IMR-90 (cell line): ENCODE data around the gene CCN2. TPM values are rescaled to one million over a fixed set of nuclear protein-coding genes. Genes with fewer than 3 reads are reported as not detected.

Source experiments
- ATAC-seq: fragments of 200-7000 bp; cut with Tn5 transposase; 2 replicates; pipeline ENCODE4 v1.9.1; 2020; ENCODE audit warnings: low read depth, mild to moderate bottlenecking, moderate library complexity
- BruUV-seq: library from RNA; stranded (reverse); fragments of 400-500 nt; replicated peaks from 2 replicates; lab custom pipeline; 2021; lab: Mats Ljungman, UMichigan
- CTCF ChIA-PET: fragments of 300-600 bp; formaldehyde crosslinking; extraction: SDS; loops from one replicate; lab custom pipeline; 2021; ENCODE audit warnings: antibody characterized with exemption; lab: Yijun Ruan, JAX
- POLR2A ChIA-PET: fragments of 300-600 bp; sonication (Branson Sonifier 250); formaldehyde crosslinking; loops from one replicate; lab custom pipeline; 2022; ENCODE audit warnings: antibody characterized with exemption; ENCODE audit not compliant: unreplicated experiment; lab: Charles Lee
- DNase-seq: peaks from one replicate; pipeline ENCODE4 v3.0.0; 2013
- H2AFZ ChIP-seq: replicated peaks from 2 replicates; pipeline ENCODE3; 2013; ENCODE audit warnings: low read length, mild to moderate bottlenecking; ENCODE audit not compliant: poor library complexity
- H2AK5ac ChIP-seq: 2 replicates; pipeline ENCODE4 v1.6.1; 2013; ENCODE audit warnings: low read depth, low read length, inconsistent platforms
- H2AK9ac ChIP-seq: replicated peaks from 2 replicates; pipeline ENCODE3; 2013; ENCODE audit warnings: mild to moderate bottlenecking, low read depth, low read length, moderate library complexity; ENCODE audit not compliant: poor library complexity
- H2BK120ac ChIP-seq: 2 replicates; pipeline ENCODE4 v1.6.1; 2013; ENCODE audit warnings: low read depth, low read length, inconsistent platforms
- H2BK15ac ChIP-seq: 3 replicates; pipeline ENCODE4 v1.6.1; 2013; ENCODE audit warnings: low read depth, low read length, inconsistent platforms
- H2BK20ac ChIP-seq: 2 replicates; pipeline ENCODE4 v1.6.1; 2013; ENCODE audit warnings: low read depth, mild to moderate bottlenecking, inconsistent platforms, low read length, moderate library complexity
- H2BK5ac ChIP-seq: 2 replicates; pipeline ENCODE4 v1.6.1; 2013; ENCODE audit warnings: mild to moderate bottlenecking, low read depth, low read length, inconsistent platforms; ENCODE audit not compliant: poor library complexity, severe bottlenecking
- H3K14ac ChIP-seq: replicated peaks from 2 replicates; pipeline ENCODE4 v1.6.1; 2013; ENCODE audit warnings: low read depth, low read length, inconsistent platforms
- H3K18ac ChIP-seq: 2 replicates; pipeline ENCODE4 v1.6.1; 2013; ENCODE audit warnings: low read depth, low read length, control low read depth
- H3K23ac ChIP-seq: 2 replicates; pipeline ENCODE4 v1.6.1; 2013; ENCODE audit warnings: low read depth, low read length, inconsistent platforms
- H3K27ac ChIP-seq: 2 replicates; pipeline ENCODE4 v1.5.1; 2013; ENCODE audit warnings: mild to moderate bottlenecking, control low read depth, low read length; ENCODE audit not compliant: insufficient read depth
- H3K27me3 ChIP-seq: 2 replicates; pipeline ENCODE4 v1.6.1; 2013; ENCODE audit warnings: low read length; ENCODE audit not compliant: control insufficient read depth, insufficient read depth
- H3K36me3 ChIP-seq: 2 replicates; pipeline ENCODE4 v1.6.1; 2013; ENCODE audit warnings: low read length, mixed read lengths; ENCODE audit not compliant: control insufficient read depth, insufficient read depth
- H3K4ac ChIP-seq: 2 replicates; pipeline ENCODE4 v1.6.1; 2013; ENCODE audit warnings: low read depth, low read length, inconsistent platforms
- H3K4me1 ChIP-seq: 2 replicates; pipeline ENCODE4 v1.6.1; 2013; ENCODE audit warnings: low read length, mixed read lengths; ENCODE audit not compliant: control insufficient read depth, insufficient read depth
- H3K4me2 ChIP-seq: 2 replicates; pipeline ENCODE4 v1.6.1; 2013; ENCODE audit warnings: low read depth, mild to moderate bottlenecking, control low read depth, low read length, moderate library complexity
- H3K4me3 ChIP-seq: 2 replicates; pipeline ENCODE4 v1.5.1; 2013; ENCODE audit warnings: low read depth, mild to moderate bottlenecking, control low read depth, low read length, moderate library complexity; ENCODE audit not compliant: insufficient read depth
- H3K56ac ChIP-seq: 2 replicates; pipeline ENCODE4 v1.6.1; 2013; ENCODE audit warnings: low read length, inconsistent platforms; ENCODE audit not compliant: insufficient read depth; ENCODE audit errors: extremely low read depth
- H3K79me1 ChIP-seq, 2 experiments: 2 replicates each; pipeline ENCODE4 v1.6.1; 2013; ENCODE audit warnings: low read length in 2 of 2, inconsistent platforms in 1 of 2, low read depth in 1 of 2
- H3K9ac ChIP-seq: 2 replicates; pipeline ENCODE4 v1.6.1; 2013; ENCODE audit warnings: low read depth, low read length, control low read depth
- H3K9me1 ChIP-seq: 2 replicates; pipeline ENCODE4 v1.6.1; 2013; ENCODE audit warnings: low read length, inconsistent platforms; ENCODE audit not compliant: insufficient read depth
- H3K9me3 ChIP-seq: 2 replicates; pipeline ENCODE4 v1.6.1; 2013; ENCODE audit warnings: low read length; ENCODE audit not compliant: control insufficient read depth, insufficient read depth
- H4K20me1 ChIP-seq: 2 replicates; pipeline ENCODE4 v1.6.1; 2013; ENCODE audit warnings: low read length, inconsistent platforms; ENCODE audit not compliant: insufficient read depth
- H4K5ac ChIP-seq: 2 replicates; pipeline ENCODE4 v1.6.1; 2013; ENCODE audit warnings: mild to moderate bottlenecking, low read depth, low read length, control low read depth
- H4K8ac ChIP-seq, 2 experiments: 2 replicates each; pipeline ENCODE4 v1.6.1; 2013; ENCODE audit warnings: low read depth in 2 of 2, low read length in 2 of 2, control low read depth in 1 of 2, inconsistent platforms in 1 of 2
- H4K91ac ChIP-seq: 2 replicates; pipeline ENCODE4 v1.6.1; 2013; ENCODE audit warnings: low read depth, low read length, inconsistent platforms; ENCODE audit not compliant: insufficient read depth
- BHLHE40 ChIP-seq: fragments of 150-350 bp; IDR thresholded peaks from 2 replicates; pipeline ENCODE4 v1.6.1; 2016; ENCODE audit warnings: mild to moderate bottlenecking, low read depth, low read length
- CEBPB ChIP-seq: IDR thresholded peaks from 2 replicates; pipeline ENCODE4 v1.6.1; 2012; ENCODE audit warnings: low read depth, low read length, improper control_type of control experiment
- CHD1 ChIP-seq: IDR thresholded peaks from 2 replicates; pipeline ENCODE4 v1.6.1; 2012; ENCODE audit warnings: low read depth, low read length, improper control_type of control experiment
- CTCF ChIP-seq: conservative IDR thresholded peaks from 2 replicates; pipeline ENCODE4 v1.5.1; 2012; ENCODE audit warnings: mild to moderate bottlenecking, low read depth, low read length, improper control_type of control experiment
- ELK1 ChIP-seq: fragments of 150-350 bp; IDR thresholded peaks from 2 replicates; pipeline ENCODE4 v1.6.1; 2016; ENCODE audit warnings: low read depth, mild to moderate bottlenecking, low read length, moderate library complexity, borderline replicate concordance
- FOS ChIP-seq: fragments of 150-350 bp; IDR thresholded peaks from 2 replicates; pipeline ENCODE4 v1.6.1; 2016; ENCODE audit warnings: low read depth, low read length
- MAFK ChIP-seq: IDR thresholded peaks from 2 replicates; pipeline ENCODE4 v1.6.1; 2012; ENCODE audit warnings: low read depth, low read length, improper control_type of control experiment
- MAZ ChIP-seq: IDR thresholded peaks from 2 replicates; pipeline ENCODE4 v1.6.1; 2012; ENCODE audit warnings: low read depth, mild to moderate bottlenecking, low read length, improper control_type of control experiment, moderate library complexity, borderline replicate concordance
- MXI1 ChIP-seq: IDR thresholded peaks from 2 replicates; pipeline ENCODE4 v1.6.1; 2012; ENCODE audit warnings: low read depth, mild to moderate bottlenecking, low read length, moderate library complexity, borderline replicate concordance
- NFE2L2 ChIP-seq: fragments of 150-350 bp; IDR thresholded peaks from 2 replicates; pipeline ENCODE4 v1.6.1; 2016; ENCODE audit warnings: low read depth, mild to moderate bottlenecking, low read length
- POLR2A ChIP-seq: IDR thresholded peaks from 2 replicates; pipeline ENCODE4 v1.6.1; 2012; ENCODE audit warnings: mild to moderate bottlenecking, low read depth, low read length
- RAD21 ChIP-seq: IDR thresholded peaks from 2 replicates; pipeline ENCODE4 v1.6.1; 2012; ENCODE audit warnings: low read length, improper control_type of control experiment
- RCOR1 ChIP-seq: IDR thresholded peaks from 2 replicates; pipeline ENCODE4 v1.6.1; 2012; ENCODE audit warnings: mild to moderate bottlenecking, low read length, improper control_type of control experiment; ENCODE audit not compliant: insufficient replicate concordance
- RFX5 ChIP-seq: IDR thresholded peaks from 2 replicates; pipeline ENCODE4 v1.8.0; 2012; ENCODE audit warnings: low read depth, mild to moderate bottlenecking, low read length, moderate library complexity
- SMC3 ChIP-seq: fragments of 150-350 bp; IDR thresholded peaks from 2 replicates; pipeline ENCODE4 v1.6.1; 2016; ENCODE audit warnings: low read depth, mild to moderate bottlenecking, antibody characterized with exemption, low read length, moderate library complexity
- USF2 ChIP-seq: fragments of 150-350 bp; IDR thresholded peaks from 2 replicates; pipeline ENCODE4 v1.6.1; 2017; ENCODE audit warnings: mild to moderate bottlenecking, antibody characterized with exemption, low read length, low read depth
- WGBS, 2 experiments: methylation state at CpG; one replicate each; pipeline versions ENCODE4 v1.1.5 to v1.1.7; 2013; ENCODE audit warnings: missing lambda C conversion rate in 2 of 2; ENCODE audit not compliant: insufficient read length in 1 of 2; ENCODE audit errors: extremely low coverage in 2 of 2; 5-methylcytosine and 5-hydroxymethylcytosine counted together
- dilution Hi-C: fragments of 300-500 bp; cut with HindIII; formaldehyde crosslinking; loops from one replicate; pipeline ENCODE4 v1.14.3; 2018; ENCODE audit warnings: low sequenced_read_pairs; ENCODE audit not compliant: unreplicated experiment
- in situ Hi-C: fragments of 300-500 bp; cut with MboI; formaldehyde crosslinking; loops from 3 replicates; pipeline ENCODE4 v1.14.3; 2019; ENCODE audit warnings: low sequenced_read_pairs, inconsistent platforms, mixed read lengths
- intact Hi-C: fragments of 100-400 bp; cut with micrococcal nuclease; formaldehyde crosslinking; loops from 2 replicates; pipeline ENCODE4 v1.10.0; 2022
- polyA plus RNA-seq, 3 experiments: library from polyadenylated mRNA; depleted of rRNA; stranded (reverse); fragments of >200 nt; gene quantifications; 2 replicates each; pipeline ENCODE4 v1.2.3, GENCODE V29; 2012; ENCODE audit warnings: low replicate concordance in 1 of 3
- total RNA-seq: library from RNA; depleted of rRNA; stranded (reverse); fragments of >200 nt; gene quantifications from 2 replicates; pipeline ENCODE4 v1.2.3, GENCODE V29; 2012

The CCN2 gene
- total and polyA plus RNA-seq, 2 of the 4 experiments (the other 2 are of a cell fraction), result 148 to 1,205 TPM

- no peaks in the 10 kb centered on the region for H4K20me1 ChIP-seq
- H3K14ac ChIP-seq, result 0 out of 2 replicates have a peak overlapping the region, but pooled peaks have one; percentile 48
- H3K23ac ChIP-seq, result no peak overlapping the region
- H3K56ac ChIP-seq, result no peak overlapping the region
- ATAC-seq, result no peak
- H3K9ac ChIP-seq, result no peak overlapping the region
- 100% methylated on average over 2 of the region's 6 CpGs; no CpG with 5 or more reads in 1 of the 2 experiments for WGBS, 2 experiments
- H3K27me3 ChIP-seq, result no peaks in the 10 kb centered on the region
- no peak overlapping the region for H2AFZ ChIP-seq
- BruUV-seq, result no TSS peak
- peak overlapping the region; percentile 6; the same call in 1 of the 3 replicates for H2BK15ac ChIP-seq
- H2AK9ac ChIP-seq, result peak overlapping the region; percentile 57
- peak overlapping the region; percentile 46; the same call in 1 of the 2 replicates for H2BK120ac ChIP-seq
- H3K9me1 ChIP-seq, result peaks cover 4% of the 10 kb centered on the region; the same call in 1 of the 2 replicates
- peak overlapping the region; percentile 21; the same call in 1 of the 2 replicates for H4K91ac ChIP-seq
- CTCF ChIA-PET, result no interaction called here
- intact Hi-C loops (no loop called here), in situ Hi-C loops (loop anchor here (10.0 kb wide), 1 partner anchor 248 kb away; no protein-coding TSS in a partner anchor), dilution Hi-C loops (no loop called here)
- H3K9me3 ChIP-seq, result no peaks in the 10 kb centered on the region
- H3K79me1 ChIP-seq, result no peaks in the 10 kb centered on the region; a peak in 1 of 4 replicates
- POLR2A ChIA-PET, result no interaction called here
- H2BK5ac ChIP-seq, result no peak overlapping the region
- no peak overlapping the region for H3K4me3 ChIP-seq
- H3K4ac ChIP-seq, result no peak overlapping the region
- H3K18ac ChIP-seq, result no peak overlapping the region; the same call in 1 of the 2 replicates
- no peak overlapping the region for H3K27ac ChIP-seq
- DNase-seq, result peak; percentile 28
- H3K36me3 ChIP-seq, result no peaks in the 10 kb centered on the region
- H3K4me2 ChIP-seq, result no peak overlapping the region
- H4K5ac ChIP-seq, result 0 out of 2 replicates have a peak overlapping the region, but pooled peaks have one; percentile 37
- peak overlapping the region; percentile 28; the same call in 1 of the 2 replicates for H2BK20ac ChIP-seq
- 0 out of 2 replicates have a peak, but pooled peaks cover 1% of the 10 kb centered on the region for H3K4me1 ChIP-seq
- H4K8ac ChIP-seq, result no peak overlapping the region; a peak in 1 of 4 replicates
- no peak for TF ChIP-seq CHD1
- TF ChIP-seq CEBPB, result no peak
- TF ChIP-seq MXI1, result no peak
- TF ChIP-seq MAFK, result no peak
- no peak for TF ChIP-seq FOS
- TF ChIP-seq RCOR1, result no peak
- TF ChIP-seq BHLHE40, result no peak
- no peak for TF ChIP-seq NFE2L2
- TF ChIP-seq RAD21, result no peak
- no peak for TF ChIP-seq POLR2A
- no peak for TF ChIP-seq ELK1
- TF ChIP-seq USF2, result no peak
- TF ChIP-seq SMC3, result no peak
- TF ChIP-seq CTCF, result no peak
- no peak for TF ChIP-seq RFX5
- no peak for TF ChIP-seq MAZ
- H2AK5ac ChIP-seq, result peak overlapping the region; percentile 35; the same call in 1 of the 2 replicates
These were observed 15.3 kb upstream of the CCN2 start for GRCh38 chr6:131966443-131966842.
